Measurements from ENCODE around the gene LTBP1. TPM values are rescaled to one million over a fixed set of nuclear protein-coding genes. Genes with fewer than 3 reads are reported as not detected.

LTBP1 gene
- total RNA-seq, 1 experiment from 2014 or later = 119 TPM

DNA sequence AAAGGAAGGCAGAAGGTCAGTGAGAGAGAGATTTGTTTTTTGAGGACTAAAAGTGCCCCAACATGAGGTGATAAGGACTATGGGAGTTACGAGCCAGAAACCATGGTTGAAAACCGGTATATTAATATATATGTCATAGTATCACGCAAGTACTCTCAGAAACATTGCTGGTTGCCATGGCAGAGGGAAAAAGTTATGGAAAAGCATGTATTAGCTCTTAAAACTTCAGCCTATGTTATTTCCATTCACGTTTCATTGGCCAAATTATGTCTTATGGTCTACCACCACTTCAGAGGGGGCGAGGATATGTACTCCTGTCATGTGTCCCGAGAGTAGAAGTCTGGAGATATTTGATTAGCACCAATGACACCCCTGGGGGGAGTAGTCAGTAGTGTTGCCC is 125.9 kb downstream of the LTBP1 start:
- intact Hi-C loops (cut with micrococcal nuclease) = no loop called here
- Mint-ChIP-seq H3K27me3 (ENCODE audit: insufficient read depth, unreplicated experiment) (no peaks in the 10 kb centered on the region), H3K4me1 (ENCODE audit: insufficient read depth, unreplicated experiment) (peaks cover 38% of the 10 kb centered on the region), H3K9me3 (ENCODE audit: unreplicated experiment) (no peaks in the 10 kb centered on the region), H3K4me3 (ENCODE audit: unreplicated experiment) (no peak overlapping the region), H3K27ac (ENCODE audit: low read depth, unreplicated experiment) (no peak overlapping the region), H3K36me3 (ENCODE audit: insufficient read depth, unreplicated experiment) (peaks cover 5% of the 10 kb centered on the region)
- TF ChIP-seq, protein P1, sequence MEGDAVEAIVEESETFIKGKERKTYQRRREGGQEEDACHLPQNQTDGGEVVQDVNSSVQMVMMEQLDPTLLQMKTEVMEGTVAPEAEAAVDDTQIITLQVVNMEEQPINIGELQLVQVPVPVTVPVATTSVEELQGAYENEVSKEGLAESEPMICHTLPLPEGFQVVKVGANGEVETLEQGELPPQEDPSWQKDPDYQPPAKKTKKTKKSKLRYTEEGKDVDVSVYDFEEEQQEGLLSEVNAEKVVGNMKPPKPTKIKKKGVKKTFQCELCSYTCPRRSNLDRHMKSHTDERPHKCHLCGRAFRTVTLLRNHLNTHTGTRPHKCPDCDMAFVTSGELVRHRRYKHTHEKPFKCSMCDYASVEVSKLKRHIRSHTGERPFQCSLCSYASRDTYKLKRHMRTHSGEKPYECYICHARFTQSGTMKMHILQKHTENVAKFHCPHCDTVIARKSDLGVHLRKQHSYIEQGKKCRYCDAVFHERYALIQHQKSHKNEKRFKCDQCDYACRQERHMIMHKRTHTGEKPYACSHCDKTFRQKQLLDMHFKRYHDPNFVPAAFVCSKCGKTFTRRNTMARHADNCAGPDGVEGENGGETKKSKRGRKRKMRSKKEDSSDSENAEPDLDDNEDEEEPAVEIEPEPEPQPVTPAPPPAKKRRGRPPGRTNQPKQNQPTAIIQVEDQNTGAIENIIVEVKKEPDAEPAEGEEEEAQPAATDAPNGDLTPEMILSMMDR (IDR thresholded peaks at IDR 0.05; ENCODE audit: unreplicated experiment) = no peak
- BruUV-seq (replicated peaks) = no TSS peak
- POLR2A ChIA-PET = no interaction called here
- CTCF ChIA-PET = interaction anchor here (0.6 to 1.4 kb wide), 2 partner anchors 15 to 45 kb away, joined by 5 to 6 read pairs; no protein-coding TSS in a partner anchor
- DNase-seq (ENCODE audit: unreplicated experiment) = no peak

DNA sequence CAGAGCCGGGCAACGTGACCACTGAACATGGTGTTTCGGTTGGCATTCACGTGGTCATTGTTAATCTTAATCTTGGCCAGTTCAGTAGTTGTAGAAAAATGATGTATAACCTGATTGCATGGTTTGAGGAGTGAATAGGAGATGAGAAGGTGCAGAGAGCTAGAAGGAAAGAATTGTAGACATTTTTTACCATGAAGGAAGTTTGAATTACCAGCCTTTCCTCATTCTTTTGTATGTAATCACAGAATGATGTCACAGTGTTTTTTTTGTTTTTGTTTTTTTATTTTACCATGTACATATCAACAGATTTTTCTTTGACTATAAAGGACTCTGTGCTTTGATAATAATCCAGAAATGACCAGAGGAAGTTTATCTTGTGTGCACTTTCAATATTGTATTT is 126.3 kb downstream of the LTBP1 start:
- no peaks in the 10 kb centered on the region for H3K9me3 Mint-ChIP-seq (ENCODE audit: unreplicated experiment)
- H3K36me3 Mint-ChIP-seq (ENCODE audit: insufficient read depth, unreplicated experiment) = peaks cover 5% of the 10 kb centered on the region
- BruUV-seq (replicated peaks) = no TSS peak
- H3K27ac Mint-ChIP-seq (ENCODE audit: low read depth, unreplicated experiment) = no peak overlapping the region
- CTCF ChIA-PET = interaction anchor here (0.6 to 1.4 kb wide), 2 partner anchors 14 to 45 kb away, joined by 5 to 6 read pairs; no protein-coding TSS in a partner anchor
- no peak for DNase-seq (ENCODE audit: unreplicated experiment)
- POLR2A ChIA-PET = no interaction called here
- TF ChIP-seq, protein P1 (IDR thresholded peaks at IDR 0.05; ENCODE audit: unreplicated experiment) = no peak
- peaks cover 38% of the 10 kb centered on the region for H3K4me1 Mint-ChIP-seq (ENCODE audit: insufficient read depth, unreplicated experiment)
- H3K27me3 Mint-ChIP-seq (ENCODE audit: insufficient read depth, unreplicated experiment) = no peaks in the 10 kb centered on the region
- H3K4me3 Mint-ChIP-seq (ENCODE audit: unreplicated experiment) = no peak overlapping the region
- intact Hi-C loops (cut with micrococcal nuclease) = no loop called here

DNA sequence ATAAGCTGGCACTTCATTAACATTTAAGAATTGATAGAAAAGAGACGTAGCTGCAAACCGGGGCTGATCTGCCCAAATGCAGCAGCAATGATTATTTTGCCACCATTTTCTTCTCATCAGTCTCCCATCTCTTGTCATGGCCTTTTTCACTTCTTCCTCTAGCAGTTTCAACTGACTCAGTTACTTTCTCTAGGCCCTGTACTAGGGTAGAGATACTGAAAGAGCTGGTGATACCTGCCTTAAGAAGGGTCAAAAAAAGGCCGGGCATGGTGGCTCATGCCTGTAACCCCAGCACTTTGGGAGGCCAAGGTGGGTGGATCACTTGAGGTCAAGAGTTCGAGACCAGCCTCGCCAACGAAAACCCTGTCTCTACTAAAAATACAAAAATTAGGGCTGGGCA is 127.4 kb downstream of the LTBP1 start:
- H3K27ac Mint-ChIP-seq (ENCODE audit: low read depth, unreplicated experiment) = no peak overlapping the region
- no peak for DNase-seq (ENCODE audit: unreplicated experiment)
- H3K4me1 Mint-ChIP-seq (ENCODE audit: insufficient read depth, unreplicated experiment) = peaks cover 29% of the 10 kb centered on the region
- ChIA-PET CTCF (interaction anchor here (0.8 to 1.4 kb wide), 3 partner anchors 12 to 34 kb away, joined by 3 to 4 read pairs (median 3); no protein-coding TSS in a partner anchor), POLR2A (no interaction called here)
- no peaks in the 10 kb centered on the region for H3K9me3 Mint-ChIP-seq (ENCODE audit: unreplicated experiment)
- intact Hi-C loops (cut with micrococcal nuclease) = no loop called here
- H3K36me3 Mint-ChIP-seq (ENCODE audit: insufficient read depth, unreplicated experiment) = peaks cover 3% of the 10 kb centered on the region
- H3K4me3 Mint-ChIP-seq (ENCODE audit: unreplicated experiment) = no peak overlapping the region
- no peaks in the 10 kb centered on the region for H3K27me3 Mint-ChIP-seq (ENCODE audit: insufficient read depth, unreplicated experiment)
- BruUV-seq (replicated peaks) = no TSS peak
- TF ChIP-seq, protein P1 (IDR thresholded peaks at IDR 0.05; ENCODE audit: unreplicated experiment) = no peak

DNA sequence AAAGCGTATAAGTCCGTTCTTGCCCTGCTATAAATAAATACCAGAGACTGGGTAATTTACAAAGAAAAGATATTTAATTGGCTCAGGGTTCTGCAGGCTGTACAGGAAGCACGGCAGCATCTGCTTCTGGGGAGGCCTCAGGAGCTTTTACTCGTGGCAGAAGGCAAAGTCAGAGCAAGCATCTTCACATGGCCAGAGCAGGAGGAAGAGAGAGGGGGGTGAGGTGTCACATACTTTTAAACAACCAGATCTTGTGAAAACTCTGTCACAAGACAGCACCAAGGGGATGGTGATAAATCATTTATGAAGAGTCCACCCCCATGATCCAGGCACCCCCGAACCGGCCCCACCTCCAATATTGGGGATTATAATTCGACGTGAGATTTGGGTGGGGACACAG is 130.6 kb downstream of the LTBP1 start:
- POLR2A ChIA-PET = no interaction called here
- BruUV-seq (replicated peaks) = no TSS peak
- intact Hi-C loops (cut with micrococcal nuclease) = no loop called here

More for the DNA sequence above, 130.6 kb downstream of the LTBP1 start:
- peaks cover 6% of the 10 kb centered on the region for H3K4me1 Mint-ChIP-seq (ENCODE audit: insufficient read depth, unreplicated experiment)
- no peak overlapping the region for H3K27ac Mint-ChIP-seq (ENCODE audit: low read depth, unreplicated experiment)
- no peak for DNase-seq (ENCODE audit: unreplicated experiment)
- CTCF ChIA-PET = interaction anchor here (0.6 kb wide), 1 partner anchor 1486 kb away, joined by 3 read pairs; no protein-coding TSS in a partner anchor
- no peaks in the 10 kb centered on the region for H3K36me3 Mint-ChIP-seq (ENCODE audit: insufficient read depth, unreplicated experiment)
- H3K4me3 Mint-ChIP-seq (ENCODE audit: unreplicated experiment) = no peak overlapping the region
- TF ChIP-seq, protein P1 (IDR thresholded peaks at IDR 0.05; ENCODE audit: unreplicated experiment) = no peak
- H3K9me3 Mint-ChIP-seq (ENCODE audit: unreplicated experiment) = no peaks in the 10 kb centered on the region
- no peaks in the 10 kb centered on the region for H3K27me3 Mint-ChIP-seq (ENCODE audit: insufficient read depth, unreplicated experiment)

Data from MCF 10A (cell line).